Measurements from ENCODE around the gene HACD2. TPM values are rescaled to one million over a fixed set of nuclear protein-coding genes. Genes with fewer than 3 reads are reported as not detected.

Gene HACD2
- total and polyA plus RNA-seq, 7 donors, result 3.7 to 7.9 (median 5.7) TPM

- H3K4me1 ChIP-seq, result no peaks in the 10 kb centered on the region
- H3K27ac ChIP-seq, result no peak overlapping the region
- no peak overlapping the region for H3K4me3 ChIP-seq
- no peak for TF ChIP-seq CTCF (IDR thresholded peaks at IDR 0.05)
- DNase-seq (no peak), ATAC-seq (no peak)
- intact Hi-C loops (cut with DNase I), result no loop called here
- WGBS, 3 donors, result 96 to 99% (median 98%) methylated on average over 4 of the region's 4 CpGs
- no peaks in the 10 kb centered on the region for H3K9me3 ChIP-seq
- H3K36me3 ChIP-seq (ENCODE audit: insufficient read depth in 1 of 2, low read depth in 1 of 2), result no peaks in the 10 kb centered on the region
- no peaks in the 10 kb centered on the region for H3K27me3 ChIP-seq (ENCODE audit: insufficient read depth in 3 of 3, low read length in 2 of 3)
These were observed 12.7 kb upstream of the HACD2 start for GRCh38 chr3:123597561-123597960.

GRCh38 chr3:123595396-123596180 is 10.7 kb upstream of the HACD2 start:
- H3K4me1 ChIP-seq, result no peaks in the 10 kb centered on the region
- H3K4me3 ChIP-seq, result no peak overlapping the region
- DNase-seq, result no peak
- no peak for ATAC-seq
- TF ChIP-seq CTCF (IDR thresholded peaks at IDR 0.05), result no peak
- 64 to 69% (median 65%) methylated on average over 5 of the region's 5 CpGs for WGBS, 3 donors
- H3K36me3 ChIP-seq (ENCODE audit: insufficient read depth in 1 of 2, low read depth in 1 of 2), result no peaks in the 10 kb centered on the region
- no peaks in the 10 kb centered on the region for H3K27me3 ChIP-seq (ENCODE audit: insufficient read depth in 3 of 3, low read length in 2 of 3)
- H3K9me3 ChIP-seq, result no peaks in the 10 kb centered on the region
- no peak overlapping the region for H3K27ac ChIP-seq
- intact Hi-C loops (cut with DNase I), result no loop called here

GRCh38 chr3:123593381-123593780 is 8.5 kb upstream of the HACD2 start:
- DNase-seq, result no peak
- no peaks in the 10 kb centered on the region for H3K27me3 ChIP-seq (ENCODE audit: insufficient read depth in 3 of 3, low read length in 2 of 3)
- H3K4me1 ChIP-seq, result no peaks in the 10 kb centered on the region
- 93 to 97% (median 96%) methylated on average over 3 of the region's 3 CpGs for WGBS, 3 donors
- no peak overlapping the region for H3K4me3 ChIP-seq
- TF ChIP-seq CTCF (IDR thresholded peaks at IDR 0.05), result no peak
- intact Hi-C loops (cut with DNase I), result no loop called here
- H3K36me3 ChIP-seq (ENCODE audit: insufficient read depth in 1 of 2, low read depth in 1 of 2), result no peaks in the 10 kb centered on the region
- no peak overlapping the region for H3K27ac ChIP-seq
- ATAC-seq, result no peak
- no peaks in the 10 kb centered on the region for H3K9me3 ChIP-seq

- intact Hi-C loops (cut with DNase I), result no loop called here
- Histone ChIP-seq H3K36me3 (ENCODE audit: insufficient read depth in 1 of 2, low read depth in 1 of 2) (no peaks in the 10 kb centered on the region), H3K27me3 (ENCODE audit: insufficient read depth in 3 of 3, low read length in 2 of 3) (no peaks in the 10 kb centered on the region), H3K4me1 (peaks cover 9% of the 10 kb centered on the region), H3K9me3 (no peaks in the 10 kb centered on the region), H3K27ac (no peak overlapping the region), H3K4me3 (no peak overlapping the region)
- ATAC-seq (no peak), DNase-seq (no peak)
- WGBS, 3 donors, result 86 to 100% (median 96%) methylated on average over 3 of the region's 3 CpGs
- no peak for TF ChIP-seq CTCF (IDR thresholded peaks at IDR 0.05)
These were observed 6.0 kb upstream of the HACD2 start for GRCh38 chr3:123590685-123591450.

Data from psoas muscle (tissue), 8 donors.